ENCODE measurements around the gene WDFY4.

Gene WDFY4

GRCh38 chr10:48838834-48839233, 154.2 kb downstream of the WDFY4 start:
- ATAC-seq (replicated peaks): no peak
- Mint-ChIP-seq H3K27me3 (peaks cover 31 to 37% of the 10 kb centered on the region in 2 donors), H3K27ac (no peak overlapping the region), H3K4me3 (no peak overlapping the region), H3K4me1 (ENCODE audit: low read depth in 2 of 2) (no peaks in the 10 kb centered on the region), H3K9me3 (no peaks in the 10 kb centered on the region), H3K36me3 (ENCODE audit: insufficient read depth) (no peaks in the 10 kb centered on the region)
- no peak for DNase-seq

DNA sequence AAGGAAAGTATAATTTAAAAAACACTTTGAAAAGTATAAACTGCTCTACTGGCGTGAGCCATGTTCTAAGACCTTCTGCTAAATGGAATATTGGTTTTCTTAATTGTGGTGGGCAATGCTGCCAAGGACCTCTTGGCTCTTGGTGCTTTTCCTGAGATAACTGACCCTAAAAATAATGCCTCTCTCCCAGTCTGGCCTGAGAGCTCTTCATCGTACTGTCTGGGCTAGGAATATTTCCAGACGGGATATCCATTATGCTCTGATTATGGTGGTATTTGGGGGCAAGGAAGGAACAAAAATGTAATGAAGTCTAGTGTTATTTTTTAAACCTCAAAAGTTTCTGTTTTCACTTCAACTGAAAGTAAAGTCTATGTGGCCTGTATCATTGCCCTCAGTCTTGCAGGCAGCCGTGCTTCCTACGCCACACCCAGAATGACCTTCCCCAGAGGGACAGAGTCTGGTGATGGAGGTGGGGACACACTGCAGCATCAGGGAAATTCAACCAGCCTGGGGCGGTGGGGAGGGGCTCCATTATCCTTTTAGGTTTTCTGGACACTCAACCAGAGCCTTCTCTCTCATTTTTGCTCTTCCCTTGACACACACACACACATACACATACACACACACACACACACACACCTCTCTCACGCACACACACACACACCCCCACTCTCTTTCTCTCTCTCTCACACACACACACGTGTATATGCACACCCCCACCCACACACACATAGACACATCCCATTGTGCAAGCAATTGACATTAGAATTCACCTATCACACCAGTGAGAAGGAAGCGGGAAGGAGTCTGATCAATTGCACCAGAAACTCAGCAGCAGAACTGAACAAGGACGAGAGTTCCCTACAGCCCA, 155.4 kb downstream of the WDFY4 start:
- Mint-ChIP-seq H3K27me3 (peaks cover 37 to 43% of the 10 kb centered on the region in 2 donors), H3K27ac (no peak overlapping the region), H3K4me3 (no peak overlapping the region), H3K4me1 (ENCODE audit: low read depth in 2 of 2) (no peaks in the 10 kb centered on the region), H3K9me3 (no peaks in the 10 kb centered on the region), H3K36me3 (ENCODE audit: insufficient read depth) (no peaks in the 10 kb centered on the region)
- no peak for DNase-seq
- no peak for ATAC-seq (replicated peaks)

DNA sequence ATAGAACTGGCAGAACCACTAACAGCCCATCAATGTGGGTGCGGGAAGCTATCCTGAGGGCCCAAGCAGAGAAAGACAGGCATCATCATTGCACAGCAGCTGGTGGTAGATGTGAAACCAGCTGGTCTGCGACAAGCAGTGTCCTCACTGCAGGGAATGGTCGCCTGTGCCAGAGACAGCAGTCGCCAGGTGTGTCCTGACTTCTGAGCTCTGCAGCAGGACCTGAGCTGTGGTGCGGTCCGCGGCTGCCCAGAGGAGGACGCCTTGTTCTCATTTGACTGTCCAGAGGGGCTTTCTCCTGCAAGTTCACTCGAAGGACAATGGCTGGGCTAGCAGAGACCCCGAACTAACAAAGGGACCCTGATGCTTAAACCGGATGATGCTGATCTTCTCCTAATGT, 157.6 kb downstream of the WDFY4 start:
- no peak for ATAC-seq (replicated peaks)

GRCh38 chr10:48843198-48843597, 158.5 kb downstream of the WDFY4 start:
- H3K4me3 Mint-ChIP-seq: no peak overlapping the region
- no peak for ATAC-seq (replicated peaks)
- no peaks in the 10 kb centered on the region for H3K36me3 Mint-ChIP-seq (ENCODE audit: insufficient read depth)
- no peak overlapping the region for H3K27ac Mint-ChIP-seq
- H3K27me3 Mint-ChIP-seq: peaks cover 27 to 34% of the 10 kb centered on the region in 2 donors
- no peaks in the 10 kb centered on the region for H3K9me3 Mint-ChIP-seq
- DNase-seq: no peak
- H3K4me1 Mint-ChIP-seq (ENCODE audit: low read depth in 2 of 2): no peaks in the 10 kb centered on the region

More for the DNA sequence above, 157.6 kb downstream of the WDFY4 start:
- H3K27me3 Mint-ChIP-seq: peaks cover 31 to 36% of the 10 kb centered on the region in 2 donors
- H3K9me3 Mint-ChIP-seq: no peaks in the 10 kb centered on the region
- no peak for DNase-seq
- H3K4me3 Mint-ChIP-seq: no peak overlapping the region
- H3K4me1 Mint-ChIP-seq (ENCODE audit: low read depth in 2 of 2): no peaks in the 10 kb centered on the region
- no peaks in the 10 kb centered on the region for H3K36me3 Mint-ChIP-seq (ENCODE audit: insufficient read depth)
- no peak overlapping the region for H3K27ac Mint-ChIP-seq

GRCh38 chr10:48844616-48845015, 159.9 kb downstream of the WDFY4 start:
- H3K27me3 Mint-ChIP-seq: peaks cover 22 to 23% of the 10 kb centered on the region in 2 donors
- H3K4me3 Mint-ChIP-seq: no peak overlapping the region
- no peak for ATAC-seq (replicated peaks)
- H3K4me1 Mint-ChIP-seq (ENCODE audit: low read depth in 2 of 2): no peaks in the 10 kb centered on the region
- H3K27ac Mint-ChIP-seq: no peak overlapping the region
- H3K36me3 Mint-ChIP-seq (ENCODE audit: insufficient read depth): no peaks in the 10 kb centered on the region
- no peaks in the 10 kb centered on the region for H3K9me3 Mint-ChIP-seq
- DNase-seq: no peak

DNA sequence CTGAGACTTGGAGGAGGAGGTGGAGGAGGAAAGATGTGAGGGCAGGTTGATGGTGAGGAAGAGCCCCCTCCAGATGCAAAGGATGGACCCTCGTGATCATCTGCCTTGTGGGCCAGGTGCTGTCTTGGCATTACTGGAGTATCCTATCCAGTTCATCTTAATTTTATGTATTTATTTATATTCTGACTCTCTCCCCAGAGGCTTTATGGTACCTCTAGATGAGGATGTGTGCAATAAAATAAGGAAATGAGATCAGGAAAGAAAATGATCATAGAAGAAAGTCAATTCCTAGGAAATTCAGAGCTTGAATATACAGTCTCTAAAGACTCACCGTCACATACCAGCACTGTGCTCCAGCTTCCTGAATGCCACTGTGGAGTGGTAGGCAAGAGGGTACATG, 160.8 kb downstream of the WDFY4 start:
- Mint-ChIP-seq H3K4me1 (ENCODE audit: low read depth in 2 of 2) (no peaks in the 10 kb centered on the region), H3K36me3 (ENCODE audit: insufficient read depth) (no peaks in the 10 kb centered on the region), H3K27ac (no peak overlapping the region), H3K4me3 (no peak overlapping the region), H3K27me3 (peaks cover 23 to 29% of the 10 kb centered on the region in 2 donors), H3K9me3 (no peaks in the 10 kb centered on the region)
- ATAC-seq (replicated peaks): no peak
- DNase-seq: no peak

- H3K27ac Mint-ChIP-seq: no peak overlapping the region
- no peaks in the 10 kb centered on the region for H3K4me1 Mint-ChIP-seq (ENCODE audit: low read depth in 2 of 2)
- H3K4me3 Mint-ChIP-seq: no peak overlapping the region
- peaks cover 23 to 47% of the 10 kb centered on the region in 2 donors for H3K27me3 Mint-ChIP-seq
- ATAC-seq (replicated peaks): no peak
- no peaks in the 10 kb centered on the region for H3K36me3 Mint-ChIP-seq (ENCODE audit: insufficient read depth)
- no peak for DNase-seq
- no peaks in the 10 kb centered on the region for H3K9me3 Mint-ChIP-seq
Observed at GRCh38 chr10:48847691-48848090, 163.0 kb downstream of the WDFY4 start.

DNA sequence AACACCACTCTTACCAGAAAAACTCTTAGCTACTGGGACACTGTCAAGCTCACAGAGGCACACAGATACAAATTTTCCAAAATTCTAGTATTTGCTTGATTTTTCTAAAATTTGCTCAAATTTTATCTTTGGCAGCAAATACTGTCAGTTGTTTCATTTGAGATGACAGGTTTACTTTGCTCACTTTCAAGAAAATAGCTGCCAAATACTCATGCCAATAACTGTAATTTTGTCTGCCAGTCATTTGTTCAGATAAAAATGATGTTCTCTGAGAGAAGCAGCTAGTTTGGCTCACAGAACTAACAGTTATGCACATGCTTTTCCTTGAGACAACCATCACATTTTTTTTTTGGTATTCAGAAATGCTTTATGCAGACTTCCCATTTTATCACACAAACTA, 172.2 kb downstream of the WDFY4 start:
- H3K9me3 Mint-ChIP-seq: no peaks in the 10 kb centered on the region
- no peaks in the 10 kb centered on the region for H3K4me1 Mint-ChIP-seq (ENCODE audit: low read depth in 2 of 2)
- no peak overlapping the region for H3K27ac Mint-ChIP-seq
- DNase-seq: no peak
- ATAC-seq (replicated peaks): no peak
- no peak overlapping the region for H3K4me3 Mint-ChIP-seq
- peaks cover 4% of the 10 kb centered on the region for H3K36me3 Mint-ChIP-seq (ENCODE audit: insufficient read depth)
- H3K27me3 Mint-ChIP-seq: peaks cover 10 to 23% of the 10 kb centered on the region in 2 donors

GRCh38 chr10:48872234-48872633, 187.6 kb downstream of the WDFY4 start:
- DNase-seq (no peak), ATAC-seq (replicated peaks) (no peak)
- H3K4me3 Mint-ChIP-seq: no peak overlapping the region
- H3K27ac Mint-ChIP-seq: no peak overlapping the region
- H3K36me3 Mint-ChIP-seq (ENCODE audit: insufficient read depth): no peaks in the 10 kb centered on the region
- H3K9me3 Mint-ChIP-seq: no peaks in the 10 kb centered on the region
- no peaks in the 10 kb centered on the region for H3K4me1 Mint-ChIP-seq (ENCODE audit: low read depth in 2 of 2)
- peaks cover 18 to 21% of the 10 kb centered on the region in 2 donors for H3K27me3 Mint-ChIP-seq

DNA sequence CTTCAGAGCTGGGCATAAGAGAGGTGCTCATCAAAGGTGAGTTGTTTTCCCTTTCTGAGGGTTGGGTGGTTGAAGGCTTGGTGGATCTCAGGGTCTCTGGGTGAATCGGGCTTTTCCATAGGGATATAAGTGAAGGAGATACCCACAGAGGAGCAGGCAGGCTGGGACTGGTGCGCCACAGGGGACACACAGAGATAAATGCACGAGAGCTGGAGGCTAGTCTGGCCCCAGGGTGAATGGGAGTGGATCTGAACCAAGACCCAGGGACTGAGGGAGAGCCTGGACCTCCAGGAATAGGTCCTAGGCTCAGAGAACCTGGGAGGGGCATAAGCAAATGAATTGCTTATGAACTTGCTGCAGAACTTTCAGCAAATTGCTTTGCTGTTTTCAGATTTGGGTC, 193.4 kb downstream of the WDFY4 start:
- Mint-ChIP-seq H3K36me3 (ENCODE audit: insufficient read depth) (no peaks in the 10 kb centered on the region), H3K27me3 (peaks cover 10 to 16% of the 10 kb centered on the region in 2 donors), H3K9me3 (no peaks in the 10 kb centered on the region), H3K27ac (no peak overlapping the region), H3K4me1 (ENCODE audit: low read depth in 2 of 2) (no peaks in the 10 kb centered on the region), H3K4me3 (no peak overlapping the region)
- ATAC-seq (replicated peaks) (no peak), DNase-seq (no peak)

- no peaks in the 10 kb centered on the region for H3K9me3 Mint-ChIP-seq
- no peaks in the 10 kb centered on the region for H3K4me1 Mint-ChIP-seq (ENCODE audit: low read depth in 2 of 2)
- ATAC-seq (replicated peaks): no peak
- peaks cover 9 to 15% of the 10 kb centered on the region in 2 donors for H3K27me3 Mint-ChIP-seq
- H3K4me3 Mint-ChIP-seq: no peak overlapping the region
- no peak overlapping the region for H3K27ac Mint-ChIP-seq
- no peaks in the 10 kb centered on the region for H3K36me3 Mint-ChIP-seq (ENCODE audit: insufficient read depth)
- DNase-seq: no peak
Observed at GRCh38 chr10:48879451-48879850, 194.8 kb downstream of the WDFY4 start.

GRCh38 chr10:48880016-48880705, 195.5 kb downstream of the WDFY4 start:
- no peak overlapping the region for H3K27ac Mint-ChIP-seq
- no peak for ATAC-seq (replicated peaks)

DNA sequence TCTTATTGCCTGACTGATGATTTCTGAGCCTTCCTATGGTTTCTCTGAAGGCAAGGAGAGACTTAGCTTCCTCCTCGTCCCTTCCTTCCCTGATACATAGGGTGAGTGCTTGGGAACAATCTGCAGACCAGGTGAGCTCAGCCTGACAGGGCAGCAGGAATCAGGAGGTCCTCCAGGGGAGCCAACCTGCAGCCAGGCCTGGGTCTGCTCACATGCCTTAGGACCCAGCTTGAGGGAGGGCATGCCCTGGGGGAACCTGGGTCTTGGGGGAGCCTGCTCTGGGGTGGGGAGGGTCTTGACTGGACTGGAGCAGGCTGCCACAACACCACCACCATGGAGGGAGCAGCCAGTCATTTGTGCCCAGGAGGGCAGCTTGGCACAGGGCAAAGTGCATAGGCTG, 197.3 kb downstream of the WDFY4 start:
- Mint-ChIP-seq H3K27ac (no peak overlapping the region), H3K4me3 (no peak overlapping the region), H3K4me1 (ENCODE audit: low read depth in 2 of 2) (no peaks in the 10 kb centered on the region), H3K9me3 (no peaks in the 10 kb centered on the region), H3K27me3 (peaks cover 12 to 15% of the 10 kb centered on the region in 2 donors), H3K36me3 (ENCODE audit: insufficient read depth) (no peaks in the 10 kb centered on the region)
- DNase-seq (no peak), ATAC-seq (replicated peaks) (no peak)

More at GRCh38 chr10:48880016-48880705, 195.5 kb downstream of the WDFY4 start:
- no peak overlapping the region for H3K4me3 Mint-ChIP-seq
- DNase-seq: no peak
- H3K4me1 Mint-ChIP-seq (ENCODE audit: low read depth in 2 of 2): no peaks in the 10 kb centered on the region
- peaks cover 10 to 15% of the 10 kb centered on the region in 2 donors for H3K27me3 Mint-ChIP-seq
- H3K9me3 Mint-ChIP-seq: no peaks in the 10 kb centered on the region
- no peaks in the 10 kb centered on the region for H3K36me3 Mint-ChIP-seq (ENCODE audit: insufficient read depth)

DNA sequence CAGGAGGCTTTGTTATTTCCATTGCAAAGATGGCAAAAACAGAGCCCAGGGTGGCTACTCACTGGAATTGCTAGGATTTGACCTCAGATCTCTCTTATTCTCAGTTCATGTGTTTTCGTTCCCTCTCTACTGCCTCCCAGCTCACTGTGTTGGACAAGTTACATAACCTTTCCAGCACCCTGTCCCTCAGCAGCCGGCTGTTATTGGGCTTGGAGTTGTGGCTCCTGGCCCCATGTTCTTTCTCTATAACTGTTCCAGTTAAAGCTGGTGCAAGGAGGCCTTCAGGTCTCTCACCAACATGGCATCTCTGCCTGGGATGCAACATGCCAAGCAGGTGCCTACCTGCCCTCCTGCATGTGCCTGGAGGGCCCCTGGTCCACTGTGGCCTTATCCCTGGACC, 198.2 kb downstream of the WDFY4 start:
- no peak for ATAC-seq (replicated peaks)
- Mint-ChIP-seq H3K4me3 (no peak overlapping the region), H3K27me3 (peaks cover 11 to 14% of the 10 kb centered on the region in 2 donors), H3K4me1 (ENCODE audit: low read depth in 2 of 2) (no peaks in the 10 kb centered on the region), H3K27ac (no peak overlapping the region), H3K9me3 (no peaks in the 10 kb centered on the region), H3K36me3 (ENCODE audit: insufficient read depth) (no peaks in the 10 kb centered on the region)
- DNase-seq: no peak

All from effector memory CD8-positive, alpha-beta T cell (primary cell).